C4-2B (cell line): ENCODE data around the gene HNRNPH1.

Experiments used
- CTCF ChIP-seq: fragments of 450-650 bp; conservative IDR thresholded peaks from 2 replicates; pipeline ENCODE4 v1.5.1; 2017; ENCODE audit warnings: mild to moderate bottlenecking
- ZFX ChIP-seq: fragments of 450-650 bp; IDR thresholded peaks from 2 replicates; pipeline ENCODE4 v1.6.1; 2017

GRCh38 chr5:179618923-179619554, 4.4 kb downstream of the HNRNPH1 start:
- no peak for TF ChIP-seq CTCF
- no peak for TF ChIP-seq ZFX
